Lung (tissue), 12 donors: ENCODE measurements around the gene NPHS1. TPM values are rescaled to one million over a fixed set of nuclear protein-coding genes. Genes with fewer than 3 reads are reported as not detected.

Source experiments
- ATAC-seq: fragments of 200-7000 bp; cut with Tn5 transposase; one replicate; pipeline ENCODE4 v1.9.1; 2020; ENCODE audit warnings: moderate number of reproducible peaks; ENCODE audit not compliant: insufficient read depth, low FRiP score
- DNase-seq, 3 donors: peaks; one replicate each; pipeline ENCODE4 v3.0.0-alpha.2; 2013 to 2017
- H3K27ac ChIP-seq, 2 donors: one replicate each; pipeline ENCODE4 v1.5.1; 2013; ENCODE audit warnings: mild to moderate bottlenecking in 2 of 2, moderate library complexity in 2 of 2, control low read depth in 1 of 2, inconsistent platforms in 1 of 2, low read depth in 1 of 2, low read length in 1 of 2
- H3K27me3 ChIP-seq, 3 donors: one replicate each; pipeline ENCODE4 v1.5.1; 2013; ENCODE audit warnings: low read length in 2 of 3; ENCODE audit not compliant: control insufficient read depth in 3 of 3, insufficient read depth in 3 of 3
- H3K36me3 ChIP-seq, 4 donors: one replicate each; pipeline ENCODE4 v1.5.1; 2013; ENCODE audit warnings: low read length in 4 of 4, mild to moderate bottlenecking in 1 of 4, moderate library complexity in 1 of 4; ENCODE audit not compliant: control insufficient read depth in 4 of 4, insufficient read depth in 4 of 4
- H3K4me1 ChIP-seq, 5 donors: one replicate each; pipeline ENCODE4 v1.5.1; 2013; ENCODE audit warnings: low read length in 5 of 5, mild to moderate bottlenecking in 2 of 5, moderate library complexity in 1 of 5; ENCODE audit not compliant: control insufficient read depth in 5 of 5, insufficient read depth in 5 of 5
- H3K4me3 ChIP-seq: one replicate; pipeline ENCODE4 v1.5.1; 2013; ENCODE audit warnings: mild to moderate bottlenecking, control low read depth, moderate library complexity
- H3K9ac ChIP-seq, 2 donors: one replicate each; pipeline ENCODE4 v1.5.1; 2013; ENCODE audit warnings: low read length in 2 of 2, control low read depth in 1 of 2; ENCODE audit not compliant: insufficient read depth in 1 of 2
- H3K9me3 ChIP-seq, 4 donors: one replicate each; pipeline ENCODE4 v1.5.1; 2013; ENCODE audit warnings: low read length in 3 of 4, mild to moderate bottlenecking in 1 of 4, moderate library complexity in 1 of 4; ENCODE audit not compliant: control insufficient read depth in 4 of 4, insufficient read depth in 3 of 4
- CTCF ChIP-seq: IDR thresholded peaks from 2 replicates; pipeline ENCODE4 v1.5.1; 2012; ENCODE audit warnings: mild to moderate bottlenecking; ENCODE audit errors: control extremely low read depth, extremely low read depth
- WGBS, 2 donors: extraction: QIAGEN DNeasy Blood & Tissue Kit; methylation state at CpG; one replicate each; pipeline ENCODE4 v1.1.7; 2013; 5-methylcytosine and 5-hydroxymethylcytosine counted together
- polyA plus RNA-seq, 2 donors: library from polyadenylated mRNA; stranded (reverse); fragments of 200-250 nt; gene quantifications; one replicate each; pipeline ENCODE4 v1.2.1, GENCODE V29; 2013
- total RNA-seq, 2 donors: library from RNA; depleted of rRNA in 1 of 2; stranded (reverse); fragments of >200 nt in 1 of 2; gene quantifications; one replicate each; pipeline ENCODE4 v1.2.1, GENCODE V29; 2014 to 2021
- donor health status: control.
- donor health status: control.
- donor health status: Bipolar disorder and iron deficiency.
- donor health status: healthy.
- donor health status: DM: yes; HTN: yes; CAD: no.

The NPHS1 gene
- total and polyA plus RNA-seq, 4 donors = 0.02 to 0.23 TPM; not detected in 2

DNA sequence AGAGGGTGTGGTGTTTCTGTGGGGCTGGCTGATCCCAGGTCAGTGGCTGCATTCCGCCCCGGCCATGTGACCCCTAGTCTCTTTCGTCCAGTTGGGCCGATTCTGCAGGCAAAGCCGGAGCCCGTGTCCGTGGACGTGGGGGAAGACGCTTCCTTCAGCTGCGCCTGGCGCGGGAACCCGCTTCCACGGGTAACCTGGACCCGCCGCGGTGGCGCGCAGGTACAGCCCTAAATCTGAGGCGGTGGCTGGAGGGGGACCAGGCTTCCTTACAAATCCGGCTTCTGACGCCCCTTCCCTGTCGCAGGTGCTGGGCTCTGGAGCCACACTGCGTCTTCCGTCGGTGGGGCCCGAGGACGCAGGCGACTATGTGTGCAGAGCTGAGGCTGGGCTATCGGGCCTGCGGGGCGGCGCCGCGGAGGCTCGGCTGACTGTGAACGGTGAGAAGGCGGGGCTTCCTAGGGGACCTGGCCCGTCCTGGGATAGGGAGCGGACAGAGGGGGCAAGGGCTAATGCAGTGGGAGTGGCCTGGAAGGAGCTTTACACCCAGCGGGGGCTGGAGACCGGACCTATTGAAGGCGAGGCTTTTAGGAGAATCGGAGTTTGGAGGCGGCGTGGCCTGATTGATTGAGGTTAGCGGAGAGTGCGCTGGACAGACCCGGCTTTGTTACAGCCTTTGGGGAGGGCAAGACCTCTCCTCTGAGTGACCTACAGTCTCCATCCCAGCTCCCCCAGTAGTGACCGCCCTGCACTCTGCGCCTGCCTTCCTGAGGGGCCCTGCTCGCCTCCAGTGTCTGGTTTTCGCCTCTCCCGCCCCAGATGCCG, 8.7 kb upstream of the NPHS1 start:
- Histone ChIP-seq H3K27me3 (peaks cover 10 to 37% (median 30%) of the 10 kb centered on the region in 3 donors), H3K36me3 (no peaks in the 10 kb centered on the region), H3K4me1 (peaks cover 0 to 8% (median 7%) of the 10 kb centered on the region in 5 donors), H3K9me3 (peaks cover 0 to 4% (median 0%) of the 10 kb centered on the region in 4 donors), H3K4me3 (no peak overlapping the region), H3K9ac (no peak overlapping the region), H3K27ac (no peak overlapping the region)
- TF ChIP-seq CTCF = no peak
- DNase-seq = peak in 1 of 3 donors; percentile 4
- ATAC-seq = no peak
- WGBS, 2 donors = 11 to 15% methylated on average over 54 to 55 of the region's 55 CpGs

GRCh38 chr19:35860436-35860817, 8.1 kb upstream of the NPHS1 start:
- Histone ChIP-seq H3K27ac (no peak overlapping the region), H3K4me1 (peaks cover 0 to 13% (median 8%) of the 10 kb centered on the region in 5 donors), H3K27me3 (peaks cover 10 to 40% (median 34%) of the 10 kb centered on the region in 3 donors), H3K36me3 (no peaks in the 10 kb centered on the region), H3K9me3 (peaks cover 0 to 4% (median 0%) of the 10 kb centered on the region in 4 donors), H3K9ac (no peak overlapping the region), H3K4me3 (no peak overlapping the region)
- ATAC-seq = no peak
- DNase-seq = no peak
- TF ChIP-seq CTCF = no peak
- WGBS, 2 donors = 17 to 20% methylated on average over 22 to 24 of the region's 24 CpGs

- peaks cover 10 to 46% (median 44%) of the 10 kb centered on the region in 3 donors for H3K27me3 ChIP-seq
- H3K9ac ChIP-seq = no peak overlapping the region
- no peaks in the 10 kb centered on the region for H3K36me3 ChIP-seq
- no peak for TF ChIP-seq CTCF
- WGBS, 2 donors = 74 to 75% methylated on average over 4 of the region's 4 CpGs
- no peak overlapping the region for H3K27ac ChIP-seq
- DNase-seq (no peak), ATAC-seq (no peak)
- peaks cover 0 to 13% (median 8%) of the 10 kb centered on the region in 5 donors for H3K4me1 ChIP-seq
- peaks cover 0 to 4% (median 0%) of the 10 kb centered on the region in 4 donors for H3K9me3 ChIP-seq
- H3K4me3 ChIP-seq = no peak overlapping the region
These were observed 7.1 kb upstream of the NPHS1 start for GRCh38 chr19:35859414-35859813.
